Astrocyte (in vitro differentiated cells and primary cell): ENCODE data around the gene IGFBP2.

ENCODE experiments used
- CTCF ChIP-seq: IDR thresholded peaks from 2 replicates; pipeline ENCODE4 v1.5.1; 2011; ENCODE audit warnings: low read depth, mild to moderate bottlenecking, inconsistent platforms, low read length, moderate library complexity; ENCODE audit not compliant: insufficient read depth
- EZH2 ChIP-seq: IDR thresholded peaks from 2 replicates; pipeline ENCODE4 v1.6.1; 2012; ENCODE audit warnings: mild to moderate bottlenecking, low read length, inconsistent platforms; ENCODE audit not compliant: insufficient read depth

- no peak for TF ChIP-seq CTCF
- TF ChIP-seq EZH2, result no peak
Observed at GRCh38 chr2:216671081-216671411, 37.8 kb downstream of the IGFBP2 start.
